Measurements from ENCODE around the gene GSE1.

GSE1 gene

GRCh38 chr16:85623250-85623649, 10.1 kb downstream of the GSE1 start:
- H3K4me3 ChIP-seq (ENCODE audit: low read length) = no peak overlapping the region
- TF ChIP-seq, protein P1, sequence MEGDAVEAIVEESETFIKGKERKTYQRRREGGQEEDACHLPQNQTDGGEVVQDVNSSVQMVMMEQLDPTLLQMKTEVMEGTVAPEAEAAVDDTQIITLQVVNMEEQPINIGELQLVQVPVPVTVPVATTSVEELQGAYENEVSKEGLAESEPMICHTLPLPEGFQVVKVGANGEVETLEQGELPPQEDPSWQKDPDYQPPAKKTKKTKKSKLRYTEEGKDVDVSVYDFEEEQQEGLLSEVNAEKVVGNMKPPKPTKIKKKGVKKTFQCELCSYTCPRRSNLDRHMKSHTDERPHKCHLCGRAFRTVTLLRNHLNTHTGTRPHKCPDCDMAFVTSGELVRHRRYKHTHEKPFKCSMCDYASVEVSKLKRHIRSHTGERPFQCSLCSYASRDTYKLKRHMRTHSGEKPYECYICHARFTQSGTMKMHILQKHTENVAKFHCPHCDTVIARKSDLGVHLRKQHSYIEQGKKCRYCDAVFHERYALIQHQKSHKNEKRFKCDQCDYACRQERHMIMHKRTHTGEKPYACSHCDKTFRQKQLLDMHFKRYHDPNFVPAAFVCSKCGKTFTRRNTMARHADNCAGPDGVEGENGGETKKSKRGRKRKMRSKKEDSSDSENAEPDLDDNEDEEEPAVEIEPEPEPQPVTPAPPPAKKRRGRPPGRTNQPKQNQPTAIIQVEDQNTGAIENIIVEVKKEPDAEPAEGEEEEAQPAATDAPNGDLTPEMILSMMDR (conservative IDR thresholded peaks at IDR 0.05; ENCODE audit: low read depth, low read length) = no peak
- DNase-seq (ENCODE audit: low read depth) = no peak

- no peak for DNase-seq (ENCODE audit: low read depth)
- TF ChIP-seq, protein P1 (conservative IDR thresholded peaks at IDR 0.05; ENCODE audit: low read depth, low read length) = no peak
- no peak overlapping the region for H3K4me3 ChIP-seq (ENCODE audit: low read length)
Measured at GRCh38 chr16:85623997-85624601, 11.0 kb downstream of the GSE1 start.

DNA sequence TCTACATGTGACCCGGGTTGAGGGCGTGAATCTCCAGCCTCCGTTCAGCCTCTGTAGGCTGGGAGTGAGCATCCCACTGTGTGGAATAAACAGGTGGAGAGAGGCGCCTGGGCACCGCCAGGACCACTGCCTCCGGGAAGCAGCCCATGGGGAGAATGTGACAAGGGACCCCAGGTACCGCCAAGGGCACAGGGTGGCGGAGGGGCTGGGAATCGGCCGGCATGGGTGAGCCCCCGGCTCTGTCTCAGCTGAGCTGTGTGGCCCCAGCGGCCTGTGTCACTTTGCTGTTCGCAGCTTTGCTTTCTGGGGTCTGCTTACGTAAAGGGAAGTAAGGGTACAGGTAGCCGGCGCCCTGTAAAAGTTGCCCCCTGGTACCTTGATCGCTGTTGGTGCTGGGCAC, 11.5 kb downstream of the GSE1 start:
- TF ChIP-seq, protein P1 (conservative IDR thresholded peaks at IDR 0.05; ENCODE audit: low read depth, low read length) = no peak
- no peak for DNase-seq (ENCODE audit: low read depth)
- H3K4me3 ChIP-seq (ENCODE audit: low read length) = no peak overlapping the region

- H3K4me3 ChIP-seq (ENCODE audit: low read length) = no peak overlapping the region
- DNase-seq (ENCODE audit: low read depth) = no peak
- TF ChIP-seq, protein P1 (conservative IDR thresholded peaks at IDR 0.05; ENCODE audit: low read depth, low read length) = no peak
Measured at GRCh38 chr16:85625053-85625452, 11.9 kb downstream of the GSE1 start.

- H3K4me3 ChIP-seq (ENCODE audit: low read length) = no peak overlapping the region
- TF ChIP-seq, protein P1 (conservative IDR thresholded peaks at IDR 0.05; ENCODE audit: low read depth, low read length) = no peak
- no peak for DNase-seq (ENCODE audit: low read depth)
Measured at GRCh38 chr16:85625485-85626117, 12.5 kb downstream of the GSE1 start.

GRCh38 chr16:85626191-85626981, 13.3 kb downstream of the GSE1 start:
- H3K4me3 ChIP-seq (ENCODE audit: low read length) = no peak overlapping the region
- TF ChIP-seq, protein P1 (conservative IDR thresholded peaks at IDR 0.05; ENCODE audit: low read depth, low read length) = no peak
- DNase-seq (ENCODE audit: low read depth) = no peak
